Endometrium (tissue), 2 donors: ENCODE results near the gene GPC4.
"Not testable (repeated sequence)": the region's sequence is repeated elsewhere in the genome, so short reads cannot be mapped to it uniquely, and the experiment has no call there.

Experiments used
- FAIRE-seq: peaks from 2 replicates; lab custom pipeline; 2012; peaks lifted over from hg19 to GRCh38; lab: Jason Lieb, UNC
- donor health status: control.
- donor health status: control.

The GPC4 gene

GRCh38 chrX:133365871-133366611, 49.2 kb downstream of the GPC4 start:
- FAIRE-seq = no peak

GRCh38 chrX:133364865-133365264, 50.4 kb downstream of the GPC4 start:
- no peak for FAIRE-seq

GRCh38 chrX:133364196-133364595, 51.1 kb downstream of the GPC4 start:
- FAIRE-seq = no peak

- FAIRE-seq = no peak
Measured at GRCh38 chrX:133362538-133362937, 52.8 kb downstream of the GPC4 start.

- no peak for FAIRE-seq
Measured at GRCh38 chrX:133359466-133359865, 55.8 kb downstream of the GPC4 start.

GRCh38 chrX:133353233-133353632, 62.1 kb downstream of the GPC4 start:
- FAIRE-seq = no peak

GRCh38 chrX:133350751-133351150, 64.5 kb downstream of the GPC4 start:
- no peak for FAIRE-seq

GRCh38 chrX:133346026-133346425, 69.3 kb downstream of the GPC4 start:
- FAIRE-seq = no peak

- FAIRE-seq = no peak
Measured at GRCh38 chrX:133339566-133339965, 75.7 kb downstream of the GPC4 start.

GRCh38 chrX:133337250-133337649, 78.0 kb downstream of the GPC4 start:
- FAIRE-seq = no peak

GRCh38 chrX:133335027-133335426, 80.3 kb downstream of the GPC4 start:
- FAIRE-seq = no peak

GRCh38 chrX:133333154-133333750, 82.0 kb downstream of the GPC4 start:
- no peak for FAIRE-seq

- no peak for FAIRE-seq
Measured at GRCh38 chrX:133332737-133333136, 82.6 kb downstream of the GPC4 start.

GRCh38 chrX:133330956-133331355, 84.3 kb downstream of the GPC4 start:
- FAIRE-seq = no peak

- FAIRE-seq = no peak
Measured at GRCh38 chrX:133325422-133325821, 89.9 kb downstream of the GPC4 start.

- FAIRE-seq = no peak
Measured at GRCh38 chrX:133323431-133323830, 91.9 kb downstream of the GPC4 start.

- not testable (repeated sequence) for FAIRE-seq
Measured at GRCh38 chrX:133322269-133322668, 93.0 kb downstream of the GPC4 start.

- no peak for FAIRE-seq
Measured at GRCh38 chrX:133321451-133321850, 93.8 kb downstream of the GPC4 start.

GRCh38 chrX:133314281-133314680, 101.0 kb downstream of the GPC4 start:
- no peak for FAIRE-seq

GRCh38 chrX:133308499-133308897, 106.8 kb downstream of the GPC4 start:
- FAIRE-seq = no peak

GRCh38 chrX:133307637-133308498, 107.4 kb downstream of the GPC4 start:
- FAIRE-seq = no peak

- FAIRE-seq = no peak
Measured at GRCh38 chrX:133307094-133307493, 108.2 kb downstream of the GPC4 start.

- FAIRE-seq = no peak
Measured at GRCh38 chrX:133306316-133306715, 109.0 kb downstream of the GPC4 start.
